DOHH2 (cell line): Measurements from ENCODE around the gene CENPT.

ENCODE experiments used
- CTCF ChIP-seq: fragments of 200-600 bp; sonication (generic); IDR thresholded peaks from one replicate; pipeline ENCODE4 v1.5.1; 2014; ENCODE audit warnings: antibody characterized with exemption, mild to moderate bottlenecking, low read depth, low read length; ENCODE audit not compliant: poor library complexity, severe bottlenecking
- EZH2phosphoT487 ChIP-seq: fragments of 200-600 bp; sonication (generic); IDR thresholded peaks from 2 replicates; pipeline ENCODE4 v1.6.1; 2017; ENCODE audit warnings: borderline replicate concordance, mild to moderate bottlenecking, antibody characterized with exemption, low read length, moderate library complexity, mixed read lengths

- TF ChIP-seq CTCF, result no peak
- TF ChIP-seq EZH2phosphoT487, result no peak
These were observed 40.3 kb downstream of the CENPT start for GRCh38 chr16:67807148-67807682.
